ENCODE results near the gene LPCAT4.

Gene LPCAT4

DNA sequence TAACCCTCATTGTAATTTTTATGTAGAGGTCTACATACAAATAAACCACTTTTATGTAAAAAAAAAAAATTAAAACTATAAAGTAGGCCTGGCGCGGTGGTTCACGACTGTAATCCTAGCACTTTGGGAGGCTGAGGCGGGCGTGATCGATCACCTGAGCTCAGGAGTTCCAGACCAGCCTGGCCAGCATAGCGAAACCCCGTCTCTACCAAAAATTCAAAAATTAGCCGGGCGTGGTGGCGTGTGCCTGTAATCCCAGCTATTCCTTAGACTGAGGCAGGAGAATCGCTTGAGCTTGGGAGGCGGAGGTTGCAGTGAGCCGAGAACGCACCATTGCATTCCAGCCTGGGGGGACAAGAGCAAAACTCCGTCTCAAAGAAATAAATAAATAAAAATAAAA lies 28.6 kb downstream of the LPCAT4 start:
- no peak for TF ChIP-seq GATA2 (IDR thresholded peaks at IDR 0.05; ENCODE audit: low read depth, low read length)
- TF ChIP-seq GATA3 (IDR thresholded peaks at IDR 0.05; ENCODE audit: low read depth, low read length), result no peak

GRCh38 chr15:34337557-34338306 lies 29.3 kb downstream of the LPCAT4 start, which contains the start of gene SLC12A6:
Gene SLC12A6 (minus strand): TSS chr15:34337781. CDS start chr15:34336680, 1,101 bp downstream.
- no peak; the same call in 1 of the 2 replicates for TF ChIP-seq GATA2 (IDR thresholded peaks at IDR 0.05; ENCODE audit: low read depth, low read length)
- TF ChIP-seq GATA3 (IDR thresholded peaks at IDR 0.05; ENCODE audit: low read depth, low read length), result no peak

GRCh38 chr15:34336991-34337556 lies 29.9 kb downstream of the LPCAT4 start:
- TF ChIP-seq GATA2 (IDR thresholded peaks at IDR 0.05; ENCODE audit: low read depth, low read length) (no peak), GATA3 (IDR thresholded peaks at IDR 0.05; ENCODE audit: low read depth, low read length) (no peak)

GRCh38 chr15:34336231-34336990 lies 30.6 kb downstream of the LPCAT4 start:
- TF ChIP-seq GATA3 (IDR thresholded peaks at IDR 0.05; ENCODE audit: low read depth, low read length) (no peak), GATA2 (IDR thresholded peaks at IDR 0.05; ENCODE audit: low read depth, low read length) (no peak)

- TF ChIP-seq GATA3 (IDR thresholded peaks at IDR 0.05; ENCODE audit: low read depth, low read length) (no peak), GATA2 (IDR thresholded peaks at IDR 0.05; ENCODE audit: low read depth, low read length) (no peak)
Observed at GRCh38 chr15:34335176-34336032, 31.6 kb downstream of the LPCAT4 start.

DNA sequence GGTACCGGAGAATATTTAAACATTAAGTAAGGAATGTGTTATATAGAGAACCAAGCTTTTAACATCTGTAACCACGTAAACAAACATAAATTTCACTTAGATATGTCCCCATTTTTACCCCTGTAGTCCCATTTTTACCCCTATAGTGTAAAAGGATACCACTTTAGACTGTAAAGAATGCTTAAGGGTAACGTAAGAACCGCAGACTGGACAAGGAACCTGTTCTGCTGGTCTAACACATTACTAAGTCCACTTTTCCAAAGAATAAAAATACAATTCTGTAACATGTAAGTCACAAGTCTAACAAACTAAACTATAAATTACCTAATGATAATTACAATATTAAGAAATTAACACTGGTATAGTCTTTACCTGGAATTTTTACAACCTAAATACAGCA lies 32.3 kb downstream of the LPCAT4 start:
- TF ChIP-seq GATA2 (IDR thresholded peaks at IDR 0.05; ENCODE audit: low read depth, low read length) (no peak), GATA3 (IDR thresholded peaks at IDR 0.05; ENCODE audit: low read depth, low read length) (no peak)

GRCh38 chr15:34332553-34333120 lies 34.4 kb downstream of the LPCAT4 start:
- no peak for TF ChIP-seq GATA2 (IDR thresholded peaks at IDR 0.05; ENCODE audit: low read depth, low read length)
- TF ChIP-seq GATA3 (IDR thresholded peaks at IDR 0.05; ENCODE audit: low read depth, low read length), result no peak

DNA sequence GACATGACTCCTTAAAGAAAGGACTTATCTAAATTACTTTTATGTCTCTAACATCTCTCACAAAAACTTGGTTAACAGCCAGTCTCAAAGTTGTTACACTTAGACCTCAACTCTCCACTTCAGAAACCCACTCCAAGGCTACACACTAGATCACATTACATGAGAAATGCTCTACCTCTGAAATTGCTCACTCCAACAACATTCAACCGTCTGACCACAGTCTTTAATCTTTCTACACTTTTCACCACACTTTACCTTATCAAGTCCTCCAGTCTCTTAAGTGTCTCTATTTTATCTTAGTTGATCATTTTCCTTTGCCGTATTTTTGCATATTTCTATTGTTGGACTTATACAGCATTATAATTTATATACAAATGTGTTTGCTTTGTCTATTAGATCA lies 35.2 kb downstream of the LPCAT4 start:
- TF ChIP-seq GATA3 (IDR thresholded peaks at IDR 0.05; ENCODE audit: low read depth, low read length) (no peak), GATA2 (IDR thresholded peaks at IDR 0.05; ENCODE audit: low read depth, low read length) (no peak)

DNA sequence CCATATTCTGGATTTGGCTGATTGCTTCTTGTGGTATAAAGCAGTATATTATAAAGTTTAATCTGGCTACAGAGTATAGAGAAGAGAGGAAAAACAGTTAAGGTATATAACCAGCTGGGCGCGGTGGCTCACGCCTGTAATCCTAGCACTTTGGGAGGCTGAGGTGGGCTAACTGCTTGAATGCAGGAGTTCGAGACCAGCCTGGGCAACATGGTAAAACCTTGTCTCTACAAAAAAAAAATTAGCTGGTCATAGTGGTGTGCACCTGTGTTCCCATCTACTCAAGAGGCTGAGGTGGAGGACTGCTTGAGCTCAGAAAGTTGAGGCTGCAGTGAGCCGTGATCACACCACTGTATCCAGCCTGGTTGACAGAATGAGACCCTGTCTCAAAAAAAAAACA lies 36.7 kb downstream of the LPCAT4 start:
- TF ChIP-seq GATA2 (IDR thresholded peaks at IDR 0.05; ENCODE audit: low read depth, low read length) (no peak), GATA3 (IDR thresholded peaks at IDR 0.05; ENCODE audit: low read depth, low read length) (no peak)

GRCh38 chr15:34329006-34329405 lies 38.0 kb downstream of the LPCAT4 start:
- TF ChIP-seq GATA2 (IDR thresholded peaks at IDR 0.05; ENCODE audit: low read depth, low read length), result no peak
- TF ChIP-seq GATA3 (IDR thresholded peaks at IDR 0.05; ENCODE audit: low read depth, low read length), result no peak

DNA sequence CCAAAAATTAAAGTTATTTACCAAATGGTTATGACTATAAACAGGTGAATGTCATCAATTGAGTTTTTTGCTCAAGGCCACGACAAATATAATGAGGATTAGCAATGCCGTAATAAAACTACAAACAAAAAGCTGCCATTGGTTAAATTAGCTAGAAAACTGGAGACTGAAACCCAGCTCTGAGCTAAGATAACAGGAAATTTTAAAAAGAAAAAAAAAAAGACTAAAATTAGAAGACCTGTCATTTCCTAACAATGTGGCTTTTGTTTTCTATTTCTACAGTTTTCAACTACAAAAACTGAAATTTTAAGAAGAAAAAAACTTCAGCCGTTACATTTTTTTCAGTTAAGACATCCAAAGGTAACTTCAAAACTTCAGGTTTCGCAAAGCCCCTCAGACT lies 39.1 kb downstream of the LPCAT4 start:
- TF ChIP-seq GATA2 (IDR thresholded peaks at IDR 0.05; ENCODE audit: low read depth, low read length), result no peak
- TF ChIP-seq GATA3 (IDR thresholded peaks at IDR 0.05; ENCODE audit: low read depth, low read length), result no peak

DNA sequence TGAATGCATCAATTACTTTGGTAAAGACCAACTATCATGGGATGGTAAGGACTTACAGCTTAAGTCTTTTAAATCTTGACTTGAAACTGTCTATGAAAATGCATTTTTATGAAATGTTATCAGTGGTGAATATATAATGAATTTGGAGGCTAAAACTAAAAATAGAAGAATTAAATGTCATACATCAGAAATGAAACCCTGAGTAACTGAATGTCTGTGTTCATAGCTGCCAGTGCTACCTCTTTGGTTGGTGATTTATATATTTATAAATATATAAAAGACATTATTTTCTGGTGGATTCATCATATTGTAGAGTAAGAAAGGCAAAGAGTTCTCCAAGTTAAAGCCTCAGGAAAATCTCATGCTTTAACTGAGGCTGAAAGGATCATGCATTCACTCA lies 41.6 kb downstream of the LPCAT4 start:
- TF ChIP-seq GATA3 (IDR thresholded peaks at IDR 0.05; ENCODE audit: low read depth, low read length) (no peak), GATA2 (IDR thresholded peaks at IDR 0.05; ENCODE audit: low read depth, low read length) (no peak)

- TF ChIP-seq GATA2 (IDR thresholded peaks at IDR 0.05; ENCODE audit: low read depth, low read length), result no peak
- TF ChIP-seq GATA3 (IDR thresholded peaks at IDR 0.05; ENCODE audit: low read depth, low read length), result no peak
Observed at GRCh38 chr15:34324933-34325332, 42.1 kb downstream of the LPCAT4 start.
